Erythroblast (primary cell): ENCODE data around the gene ASB7.
A peak's percentile ranks its signal among the peaks of the same experiment; 100 is the strongest.
"Not testable (repeated sequence)": the region's sequence is repeated elsewhere in the genome, so short reads cannot be mapped to it uniquely, and the experiment has no call there.

ENCODE experiments used
- DNase-seq, 2 experiments: peaks; one replicate each; lab custom pipeline; 2025; lab: John Stamatoyannopoulos, UW
- GATA1 ChIP-seq: IDR thresholded peaks from 2 replicates; pipeline ENCODE4 v1.6.1; 2011; ENCODE audit warnings: low read depth, mild to moderate bottlenecking, control low read depth, low read length, moderate library complexity
- POLR2A ChIP-seq: IDR thresholded peaks from 2 replicates; pipeline ENCODE4 v1.6.1; 2011; ENCODE audit warnings: mild to moderate bottlenecking, low read length

Gene ASB7

GRCh38 chr15:100671858-100672543 lies 69.6 kb downstream of the ASB7 start:
- no peak for TF ChIP-seq GATA1
- TF ChIP-seq POLR2A = no peak
- peak in 1 of 2 experiments; percentile 4 for DNase-seq

DNA sequence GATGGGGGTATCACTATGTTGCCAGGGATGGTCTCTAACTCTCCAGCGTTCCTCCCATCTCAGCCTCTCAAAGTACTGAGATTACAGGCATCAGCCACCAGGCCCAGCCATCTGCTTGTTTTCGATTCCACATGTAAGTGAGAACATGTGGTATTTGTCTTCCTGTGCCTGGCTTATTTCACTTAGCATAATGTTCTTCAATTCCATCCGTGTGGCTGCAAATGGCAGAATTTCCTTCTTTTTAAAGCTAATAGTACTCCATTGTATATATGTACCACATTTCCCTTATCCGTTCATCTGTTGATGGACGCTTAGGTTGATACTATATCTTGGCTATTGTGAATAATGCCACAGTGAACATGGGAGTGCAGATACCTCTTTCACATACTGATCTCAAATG lies 70.6 kb downstream of the ASB7 start:
- DNase-seq = no peak
- TF ChIP-seq GATA1 (no peak), POLR2A (no peak)

DNA sequence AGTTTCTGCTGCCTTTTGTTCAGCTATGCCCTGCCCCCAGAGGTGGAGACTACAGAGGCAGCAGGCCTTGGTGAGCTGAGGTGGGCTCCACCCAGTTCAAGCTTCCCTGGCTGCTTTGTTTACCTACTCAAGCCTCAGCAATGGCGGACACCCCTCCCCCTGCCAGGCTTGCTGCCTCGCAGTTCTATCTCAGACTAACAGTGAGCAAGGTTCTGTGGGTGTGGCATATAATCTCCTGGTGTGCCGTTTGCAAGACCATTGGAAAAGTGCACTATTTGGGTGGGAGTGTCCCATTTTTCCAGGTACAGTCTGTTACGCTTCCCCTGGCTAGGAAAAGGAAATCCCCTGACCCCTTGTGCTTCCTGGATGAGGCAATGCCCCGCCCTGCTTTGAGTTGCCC lies 76.8 kb downstream of the ASB7 start:
- DNase-seq = not testable (repeated sequence)

- no peak for DNase-seq
- TF ChIP-seq GATA1 (no peak), POLR2A (no peak)
Observed at GRCh38 chr15:100680726-100681125, 78.3 kb downstream of the ASB7 start.

DNA sequence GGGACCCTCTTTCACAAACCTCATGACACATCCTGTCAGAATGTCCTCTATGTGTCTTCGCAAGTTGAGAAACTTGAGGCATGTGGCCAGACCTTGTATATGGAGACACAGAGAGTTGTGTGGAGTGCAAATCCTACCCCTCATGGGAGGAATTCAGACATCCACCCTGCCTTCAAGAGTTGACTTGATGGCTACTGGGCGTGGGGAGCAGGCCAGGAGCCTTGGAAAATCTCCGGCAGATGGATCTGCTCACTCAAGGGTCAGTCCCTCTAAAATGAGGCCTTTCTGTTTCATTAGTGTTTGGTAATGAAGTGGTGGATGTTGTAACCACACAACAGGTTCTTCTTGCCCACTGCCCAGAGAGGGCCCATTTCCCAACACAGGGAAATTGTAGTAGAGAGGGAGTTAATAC lies 79.0 kb downstream of the ASB7 start:
- DNase-seq = no peak
- TF ChIP-seq GATA1 (no peak), POLR2A (no peak)

GRCh38 chr15:100682468-100682867 lies 80.1 kb downstream of the ASB7 start:
- TF ChIP-seq POLR2A = no peak
- TF ChIP-seq GATA1 = no peak
- DNase-seq = no peak

- DNase-seq = no peak
- TF ChIP-seq GATA1 (no peak), POLR2A (no peak)
Observed at GRCh38 chr15:100683434-100683833, 81.0 kb downstream of the ASB7 start.

GRCh38 chr15:100684591-100684990 lies 82.2 kb downstream of the ASB7 start:
- no peak for DNase-seq
- no peak for TF ChIP-seq POLR2A
- TF ChIP-seq GATA1 = no peak

DNA sequence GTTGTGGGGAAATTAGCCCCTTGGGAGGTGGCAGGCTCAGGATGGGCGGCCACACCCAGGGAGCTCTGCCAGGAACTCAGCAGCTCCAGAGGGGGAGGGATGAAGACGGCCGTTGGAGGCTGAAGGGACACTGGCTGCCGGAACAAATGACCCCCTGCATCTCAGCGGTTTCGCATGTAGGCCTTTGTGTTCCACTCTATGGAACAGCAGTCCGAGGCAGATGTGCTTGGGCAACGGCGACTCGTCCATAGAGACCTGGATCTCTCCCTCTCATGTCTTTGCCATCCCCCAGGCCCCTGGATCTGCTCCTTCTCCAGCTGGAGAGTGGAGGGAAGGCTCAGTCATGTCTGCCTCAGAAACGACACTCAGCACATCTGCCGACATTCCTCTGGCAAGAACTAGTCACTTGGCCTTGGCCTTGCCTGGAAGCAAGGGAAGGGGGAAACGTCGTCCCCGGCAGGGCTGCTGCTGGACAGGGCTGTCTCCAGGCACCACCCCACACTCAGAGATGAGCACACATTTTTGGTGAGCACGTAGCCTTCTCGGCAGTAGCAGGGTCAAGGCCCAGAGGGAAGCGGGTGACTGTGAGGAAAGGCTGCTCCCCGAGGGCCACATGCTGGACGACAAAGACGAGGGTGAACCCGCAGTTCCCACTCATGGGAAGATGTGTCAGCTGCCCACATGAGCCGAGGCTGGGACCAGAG lies 83.8 kb downstream of the ASB7 start:
- no peak for TF ChIP-seq POLR2A
- TF ChIP-seq GATA1 = no peak
- DNase-seq = no peak

DNA sequence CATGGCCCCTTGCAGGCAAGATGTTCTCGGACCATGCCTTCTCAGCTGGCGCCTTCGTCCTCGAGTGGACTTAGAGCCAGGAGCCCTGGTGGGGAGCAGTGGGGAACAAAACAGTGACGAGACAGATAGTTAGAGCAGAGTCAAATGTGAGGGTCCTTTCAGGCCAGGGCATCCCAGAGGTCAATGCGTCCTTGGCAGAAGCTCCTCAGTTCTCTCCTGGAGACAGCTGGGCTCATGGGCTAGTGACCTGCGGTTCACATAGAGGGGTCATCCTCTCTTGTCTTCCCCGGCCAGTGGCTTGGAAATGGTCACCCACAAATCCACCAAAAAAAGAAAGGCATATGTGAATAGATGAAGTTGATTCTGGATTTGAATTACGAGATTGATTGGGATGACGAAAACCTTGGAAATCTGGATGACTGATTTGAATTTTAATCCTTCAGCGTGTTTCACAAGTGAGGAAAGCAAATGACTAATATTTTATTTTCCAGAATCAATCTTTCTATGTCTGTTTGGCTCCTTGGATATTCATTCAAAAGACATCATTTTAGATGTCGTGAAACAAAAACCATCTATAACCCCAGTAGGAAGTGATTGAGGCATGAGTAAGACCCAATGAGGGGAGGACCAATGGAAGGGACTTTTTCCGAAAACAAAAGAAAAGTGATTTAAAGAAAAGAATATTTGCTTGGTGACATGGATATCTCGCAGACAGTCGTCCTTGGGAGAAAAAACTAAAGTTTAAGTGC lies 84.5 kb downstream of the ASB7 start:
- TF ChIP-seq GATA1 = no peak
- TF ChIP-seq POLR2A = no peak

DNA sequence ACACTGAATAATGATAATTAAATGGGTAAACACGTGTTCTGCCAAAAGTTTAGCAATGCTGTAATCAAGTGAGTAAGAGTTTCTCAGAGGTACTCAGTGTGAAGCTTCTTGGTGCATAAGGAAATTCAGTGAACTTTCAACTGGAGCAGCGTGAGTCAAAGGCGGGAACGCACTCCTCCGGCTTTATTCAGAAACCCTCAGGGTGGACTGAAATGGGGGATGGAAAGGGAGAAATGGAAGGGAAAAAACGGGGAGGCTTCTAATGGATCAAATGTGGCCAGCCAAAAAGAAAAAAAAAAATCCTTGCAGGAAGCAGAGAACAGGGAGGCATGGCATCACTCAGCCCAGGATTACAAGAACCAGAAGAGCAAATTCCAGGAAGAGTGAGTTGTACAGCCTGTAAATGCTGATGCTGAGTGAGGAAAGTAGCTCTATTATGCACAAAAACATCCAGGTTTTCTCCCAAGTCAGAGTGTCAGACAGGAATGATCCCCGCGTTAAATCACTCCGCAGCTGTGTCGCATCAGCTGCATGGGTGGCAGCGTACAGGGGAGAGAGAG lies 85.3 kb downstream of the ASB7 start:
- DNase-seq = no peak
- no peak for TF ChIP-seq GATA1
- TF ChIP-seq POLR2A = no peak

More for the DNA sequence above, 84.5 kb downstream of the ASB7 start:
- DNase-seq = no peak

- DNase-seq = no peak
- TF ChIP-seq GATA1 (no peak), POLR2A (no peak)
Observed at GRCh38 chr15:100688549-100689120, 86.2 kb downstream of the ASB7 start.

DNA sequence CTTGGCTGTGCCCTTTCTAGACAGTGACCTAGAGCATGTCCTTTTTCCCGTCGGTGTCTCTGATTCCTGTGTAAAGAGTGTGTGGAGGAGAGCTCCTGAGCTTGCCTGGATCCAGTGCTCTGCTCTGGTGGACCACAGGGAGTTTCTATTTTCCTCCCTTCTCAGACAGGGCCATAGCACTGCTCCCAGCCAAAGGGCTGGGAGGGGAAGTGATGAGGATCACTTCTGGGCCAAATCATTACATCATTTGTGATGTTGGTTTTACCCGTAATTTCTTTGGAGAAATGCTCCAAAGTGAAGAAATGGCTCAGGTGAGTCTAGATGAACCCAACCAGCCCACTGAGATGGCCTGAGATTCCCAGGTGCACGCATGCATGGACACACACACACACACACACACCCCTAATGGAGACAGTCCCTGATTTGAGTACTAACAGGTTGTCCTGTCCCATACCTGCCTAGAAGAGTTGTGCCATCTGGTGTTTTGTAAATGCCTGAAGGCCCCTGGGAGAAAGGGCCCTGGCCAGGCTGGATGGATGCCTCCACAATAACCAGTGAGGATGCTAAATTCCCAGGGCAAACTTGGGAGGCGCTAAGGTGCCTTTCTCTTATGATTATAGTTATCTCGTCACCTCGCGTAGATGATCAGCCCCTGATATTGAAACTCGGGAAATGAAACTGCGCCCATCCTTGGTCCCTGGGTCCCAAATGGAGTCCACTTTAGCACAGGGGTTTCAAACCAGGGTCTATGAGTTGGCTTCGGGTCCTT lies 86.9 kb downstream of the ASB7 start:
- DNase-seq = no peak
- TF ChIP-seq GATA1 (no peak), POLR2A (no peak)
